GM19328 (cell line): Measurements from ENCODE around the gene FAM50B.

Experiments used
- ATAC-seq: cut with Tn5 transposase; IDR thresholded peaks from one replicate; pipeline ENCODE4 v1.9.1; 2021; ENCODE audit warnings: mild to moderate bottlenecking, moderate library complexity; ENCODE audit not compliant: unreplicated experiment

The FAM50B gene

GRCh38 chr6:3871515-3871914 is 22.3 kb downstream of the FAM50B start:
- no peak for ATAC-seq

GRCh38 chr6:3871939-3872338 is 22.8 kb downstream of the FAM50B start:
- no peak for ATAC-seq

GRCh38 chr6:3872370-3872854 is 23.2 kb downstream of the FAM50B start:
- no peak for ATAC-seq

GRCh38 chr6:3873051-3873450 is 23.9 kb downstream of the FAM50B start:
- no peak for ATAC-seq

GRCh38 chr6:3874069-3874468 is 24.9 kb downstream of the FAM50B start:
- ATAC-seq: no peak

GRCh38 chr6:3875486-3875885 is 26.3 kb downstream of the FAM50B start:
- no peak for ATAC-seq

- ATAC-seq: no peak
Measured at GRCh38 chr6:3876101-3876500, 26.9 kb downstream of the FAM50B start.

GRCh38 chr6:3876866-3877265 is 27.7 kb downstream of the FAM50B start:
- ATAC-seq: no peak

GRCh38 chr6:3878048-3878666 is 29.0 kb downstream of the FAM50B start:
- no peak for ATAC-seq

GRCh38 chr6:3879194-3879952 is 30.2 kb downstream of the FAM50B start:
- ATAC-seq: no peak

- ATAC-seq: no peak
Measured at GRCh38 chr6:3881711-3882421, 32.7 kb downstream of the FAM50B start.

- ATAC-seq: no peak
Measured at GRCh38 chr6:3882431-3882830, 33.3 kb downstream of the FAM50B start.

- ATAC-seq: no peak
Measured at GRCh38 chr6:3882866-3883265, 33.7 kb downstream of the FAM50B start.

- ATAC-seq: no peak
Measured at GRCh38 chr6:3884007-3884745, 35.0 kb downstream of the FAM50B start.

GRCh38 chr6:3885262-3886036 is 36.3 kb downstream of the FAM50B start:
- no peak for ATAC-seq

GRCh38 chr6:3887150-3887700 is 38.1 kb downstream of the FAM50B start:
- ATAC-seq: no peak

GRCh38 chr6:3888153-3888957 is 39.2 kb downstream of the FAM50B start:
- ATAC-seq: no peak

GRCh38 chr6:3890047-3890446 is 40.9 kb downstream of the FAM50B start:
- ATAC-seq: no peak

- ATAC-seq: no peak
Measured at GRCh38 chr6:3891883-3892282, 42.7 kb downstream of the FAM50B start.
